AG04450 (cell line): ENCODE results near the gene SEPTIN7. TPM values are rescaled to one million over a fixed set of nuclear protein-coding genes. Genes with fewer than 3 reads are reported as not detected.

Experiments used
- CTCF ChIA-PET: fragments of 300-600, 350-600 bp; formaldehyde crosslinking; extraction: SDS; loops from one replicate; lab custom pipeline; 2022; ENCODE audit warnings: antibody characterized with exemption, inconsistent platforms; lab: Charles Lee
- POLR2A ChIA-PET: fragments of 350-600 bp; formaldehyde crosslinking; extraction: SDS; loops from one replicate; lab custom pipeline; 2021; ENCODE audit warnings: antibody characterized with exemption, inconsistent platforms; lab: Yijun Ruan, JAX
- DNase-seq: peaks from one replicate; pipeline ENCODE4 v3.0.0-alpha.2; 2011; ENCODE audit warnings: low read depth, low spot score
- H3K27ac ChIP-seq: one replicate; pipeline ENCODE4 v1.5.1; 2012; ENCODE audit warnings: low read depth, low read length, control low read depth
- H3K27me3 ChIP-seq: one replicate; pipeline ENCODE4 v1.6.0; 2012; ENCODE audit warnings: low read length; ENCODE audit not compliant: control insufficient read depth, insufficient read depth
- H3K4me3 ChIP-seq: 2 replicates; pipeline ENCODE4 v1.5.1; 2011; ENCODE audit warnings: mild to moderate bottlenecking, low read depth, low read length, control low read depth
- H3K9me3 ChIP-seq: 2 replicates; pipeline ENCODE4 v1.5.1; 2012; ENCODE audit warnings: low read length; ENCODE audit not compliant: control insufficient read depth, insufficient read depth
- CTCF ChIP-seq: IDR thresholded peaks from 2 replicates; pipeline ENCODE4 v1.5.1; 2011; ENCODE audit warnings: low read depth, low read length, control low read depth, inconsistent platforms
- polyA plus RNA-seq: library from polyadenylated mRNA; depleted of rRNA; stranded (reverse); fragments of >200 nt; gene quantifications from 2 replicates; pipeline ENCODE4 v1.2.3, GENCODE V29; 2011

Gene SEPTIN7
- polyA plus RNA-seq, 1 experiment: 428 TPM

GRCh38 chr7:35784332-35784731, 16.5 kb upstream of the SEPTIN7 start:
- no peaks in the 10 kb centered on the region for H3K9me3 ChIP-seq
- no peak overlapping the region for H3K27ac ChIP-seq
- no peak overlapping the region for H3K4me3 ChIP-seq
- ChIA-PET POLR2A (no interaction called here), CTCF (interaction anchor here (0.6 to 1.0 kb wide), 2 partner anchors 75 to 192 kb away, joined by 3 read pairs; no protein-coding TSS in a partner anchor)
- no peak for DNase-seq
- no peak for TF ChIP-seq CTCF
- H3K27me3 ChIP-seq: no peaks in the 10 kb centered on the region

DNA sequence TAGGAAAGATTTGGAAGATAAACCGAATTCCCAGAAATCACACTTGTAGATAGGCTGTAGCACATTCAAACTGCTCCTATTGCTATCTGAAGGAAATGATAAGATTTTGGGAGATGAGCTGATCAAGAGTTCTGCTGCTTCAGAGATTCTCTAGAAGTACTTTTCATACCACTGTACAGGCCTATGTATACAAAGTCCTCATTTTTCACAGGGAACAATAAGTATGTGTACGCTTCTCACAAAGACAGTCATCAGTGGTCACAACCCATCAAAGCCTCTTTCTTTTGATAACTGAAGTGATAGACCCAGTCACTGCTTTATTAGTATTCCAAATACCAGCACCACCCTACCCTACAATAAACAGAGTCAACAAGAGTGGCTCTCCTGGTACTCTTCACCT, 15.6 kb upstream of the SEPTIN7 start:
- TF ChIP-seq CTCF: no peak
- CTCF ChIA-PET: no interaction called here
- POLR2A ChIA-PET: no interaction called here

GRCh38 chr7:35787925-35788324, 12.9 kb upstream of the SEPTIN7 start:
- no peak overlapping the region for H3K27ac ChIP-seq
- TF ChIP-seq CTCF: no peak
- no peak overlapping the region for H3K4me3 ChIP-seq
- no peaks in the 10 kb centered on the region for H3K27me3 ChIP-seq
- H3K9me3 ChIP-seq: no peaks in the 10 kb centered on the region
- CTCF ChIA-PET: no interaction called here
- POLR2A ChIA-PET: no interaction called here
- no peak for DNase-seq

More for the DNA sequence above, 15.6 kb upstream of the SEPTIN7 start:
- H3K27me3 ChIP-seq: no peaks in the 10 kb centered on the region
- DNase-seq: no peak
- no peak overlapping the region for H3K27ac ChIP-seq
- H3K4me3 ChIP-seq: no peak overlapping the region
- H3K9me3 ChIP-seq: no peaks in the 10 kb centered on the region

- H3K27ac ChIP-seq: no peak overlapping the region
- TF ChIP-seq CTCF: no peak
- H3K4me3 ChIP-seq: no peak overlapping the region
- POLR2A ChIA-PET: no interaction called here
- H3K27me3 ChIP-seq: no peaks in the 10 kb centered on the region
- no peak for DNase-seq
- no peaks in the 10 kb centered on the region for H3K9me3 ChIP-seq
- CTCF ChIA-PET: interaction anchor here (1.0 kb wide), 1 partner anchor 8 kb away, joined by 5 read pairs; the partner anchor contains the start of gene SEPTIN7
Observed at GRCh38 chr7:35792472-35792871, 8.4 kb upstream of the SEPTIN7 start.

GRCh38 chr7:35792873-35793489, 7.9 kb upstream of the SEPTIN7 start:
- no peak for DNase-seq
- Histone ChIP-seq H3K27me3 (no peaks in the 10 kb centered on the region), H3K9me3 (no peaks in the 10 kb centered on the region), H3K4me3 (no peak overlapping the region), H3K27ac (no peak overlapping the region)
- ChIA-PET POLR2A (no interaction called here), CTCF (interaction anchor here (0.6 kb wide), 1 partner anchor 183 kb away, joined by 4 read pairs; no protein-coding TSS in a partner anchor)
- TF ChIP-seq CTCF: no peak
